CD4-positive, alpha-beta memory T cell (primary cell): ENCODE data around the gene ADO. TPM values are rescaled to one million over a fixed set of nuclear protein-coding genes. Genes with fewer than 3 reads are reported as not detected.
A peak's percentile ranks its signal among the peaks of the same experiment; 100 is the strongest.
"Not testable (repeated sequence)": the region's sequence is repeated elsewhere in the genome, so short reads cannot be mapped to it uniquely, and the experiment has no call there.

ENCODE experiments used
- CTCF ChIA-PET: fragments of 350-600 bp; sonication (Branson Sonifier 250); formaldehyde crosslinking; loops from one replicate; lab custom pipeline; 2021; ENCODE audit warnings: inconsistent platforms; ENCODE audit not compliant: partially characterized antibody; lab: Charles Lee
- POLR2A ChIA-PET: fragments of 350-600 bp; sonication (Branson Sonifier 250); formaldehyde crosslinking; loops from one replicate; lab custom pipeline; 2021; ENCODE audit not compliant: partially characterized antibody; lab: Charles Lee
- DNase-seq, 5 donors: peaks; one replicate each; pipeline versions ENCODE4 v3.0.0 to v3.0.0-alpha.2; 2020 to 2022; ENCODE audit warnings: mixed read lengths in 1 of 5
- H3K27ac ChIP-seq: one replicate; pipeline ENCODE4 v1.7.0; 2013; ENCODE audit warnings: low read depth, low read length
- H3K27me3 ChIP-seq: 2 replicates; pipeline ENCODE4 v1.7.0; 2013; ENCODE audit warnings: mild to moderate bottlenecking, low read length, moderate library complexity; ENCODE audit not compliant: insufficient read depth
- H3K36me3 ChIP-seq: 2 replicates; pipeline ENCODE4 v1.7.0; 2013; ENCODE audit warnings: mild to moderate bottlenecking, low read length, moderate library complexity; ENCODE audit not compliant: insufficient read depth
- H3K4me1 ChIP-seq: 2 replicates; pipeline ENCODE4 v1.7.0; 2013; ENCODE audit warnings: mild to moderate bottlenecking, low read length, moderate library complexity; ENCODE audit not compliant: insufficient read depth
- H3K4me3 ChIP-seq, 2 donors: one replicate each; pipeline ENCODE4 v1.7.0; 2013; ENCODE audit warnings: low read length in 2 of 2, mild to moderate bottlenecking in 1 of 2
- H3K9me3 ChIP-seq, 2 donors: one replicate each; pipeline ENCODE4 v1.7.0; 2013; ENCODE audit warnings: low read length in 2 of 2, control low read depth in 1 of 2; ENCODE audit not compliant: control insufficient read depth in 1 of 2
- H3K27ac Mint-ChIP-seq, 7 donors: one replicate each; pipeline ENCODE4 v1.8.0; 2020 to 2021; ENCODE audit warnings: mixed read lengths in 7 of 7, mild to moderate bottlenecking in 6 of 7, inconsistent platforms in 3 of 7, moderate library complexity in 3 of 7
- H3K27me3 Mint-ChIP-seq, 2 donors: one replicate each; pipeline ENCODE4 v1.8.0; 2020 to 2021; ENCODE audit warnings: mixed read lengths in 2 of 2
- H3K36me3 Mint-ChIP-seq, 2 donors: one replicate each; pipeline ENCODE4 v1.8.0; 2020 to 2021; ENCODE audit warnings: mixed read lengths in 2 of 2, inconsistent platforms in 1 of 2, mild to moderate bottlenecking in 1 of 2
- H3K4me1 Mint-ChIP-seq, 4 donors: one replicate each; pipeline ENCODE4 v1.8.0; 2020 to 2021; ENCODE audit warnings: mixed read lengths in 4 of 4, mild to moderate bottlenecking in 1 of 4
- H3K4me3 Mint-ChIP-seq, 8 donors: one replicate each; pipeline ENCODE4 v1.8.0; 2020 to 2021; ENCODE audit warnings: mixed read lengths in 8 of 8, mild to moderate bottlenecking in 7 of 8, moderate library complexity in 6 of 8, inconsistent platforms in 3 of 8
- H3K9me3 Mint-ChIP-seq, 8 donors: one replicate each; pipeline ENCODE4 v1.8.0; 2020 to 2021; ENCODE audit warnings: mixed read lengths in 8 of 8, mild to moderate bottlenecking in 5 of 8, inconsistent platforms in 3 of 8, moderate library complexity in 1 of 8
- intact Hi-C: fragments of 100-400 bp; cut with micrococcal nuclease; formaldehyde crosslinking; loops from one replicate; pipeline ENCODE4 v1.15.1; 2023
- polyA plus RNA-seq, 2 donors: library from polyadenylated mRNA; unstranded; fragments of 300-500 nt; fragmentation: Illumina TruSeq; gene quantifications; one replicate each; pipeline ENCODE4 v1.2.3, GENCODE V29; 2021
- total RNA-seq, 2 experiments: library from RNA; stranded (reverse); gene quantifications; one replicate each; pipeline ENCODE4 v1.2.3, GENCODE V29; 2021

The ADO gene
- total and polyA plus RNA-seq, 4 experiments from 2014 or later = 1.00 to 19.1 (median 11.7) TPM

DNA sequence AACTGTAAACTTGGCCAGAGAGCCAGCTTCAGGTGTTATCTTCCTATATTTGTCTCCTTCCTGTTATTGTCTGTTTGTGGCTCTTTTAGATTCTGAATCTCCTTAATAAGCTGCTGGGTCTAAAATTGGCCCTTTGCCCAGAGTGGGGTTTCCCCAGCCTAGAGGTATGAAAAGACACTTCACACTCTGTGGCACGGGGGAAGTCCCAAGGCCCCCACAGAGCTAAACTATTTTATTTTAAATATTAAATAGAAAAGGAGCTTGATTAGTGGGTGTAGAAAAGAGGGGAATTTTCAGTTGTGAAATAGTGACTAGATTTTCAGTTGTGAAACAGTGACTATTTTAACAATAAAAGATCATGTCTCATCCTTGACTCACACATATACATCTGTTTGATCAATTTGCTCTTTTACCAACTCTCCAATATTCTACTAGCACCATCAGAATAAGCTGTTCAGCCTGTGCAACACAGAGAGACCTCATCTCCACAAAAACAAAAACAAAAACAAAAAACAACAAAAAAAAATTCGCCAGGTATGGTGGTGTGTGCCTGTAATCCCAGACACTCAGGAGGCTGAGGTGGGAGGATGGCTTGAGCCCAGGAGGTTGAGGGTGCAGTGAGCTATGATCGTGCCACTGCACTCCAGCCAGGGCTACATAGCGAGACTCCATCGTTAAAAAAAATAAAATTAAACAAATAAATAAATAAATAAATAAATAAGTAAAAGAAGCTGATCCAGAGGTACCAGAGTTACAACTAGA is 24.9 kb upstream of the ADO start:
- H3K4me3 ChIP-seq = no peak overlapping the region
- peaks cover 20% of the 10 kb centered on the region for H3K4me1 ChIP-seq
- POLR2A ChIA-PET = interaction anchor here (0.6 to 2.8 kb wide), 13 partner anchors 12 to 560 kb away, joined by 3 to 32 read pairs (median 6); partner anchors contain the start of genes ADO and EGR2
- Mint-ChIP-seq H3K9me3 (peaks cover 0 to 8% (median under 1%) of the 10 kb centered on the region in 8 donors), H3K27ac (peak overlapping the region; percentile 57 to 94 (median 79)), H3K4me3 (peak overlapping the region in 5 of 8 donors; percentile 33 to 75 (median 66)), H3K4me1 (peaks cover 13 to 20% (median 16%) of the 10 kb centered on the region in 4 donors), H3K27me3 (no peaks in the 10 kb centered on the region), H3K36me3 (no peaks in the 10 kb centered on the region)
- H3K27me3 ChIP-seq = no peaks in the 10 kb centered on the region
- intact Hi-C loops = loop anchor here (1.0 kb wide), 4 partner anchors 24 to 46 kb away; partner anchors contain the start of genes ADO and EGR2
- peak; percentile 84 to 96 (median 90) for DNase-seq
- no peaks in the 10 kb centered on the region for H3K36me3 ChIP-seq
- H3K27ac ChIP-seq = peak overlapping the region; percentile 32
- no peaks in the 10 kb centered on the region for H3K9me3 ChIP-seq
- CTCF ChIA-PET = interaction anchor here (1.1 to 2.2 kb wide), 10 partner anchors 9 to 303 kb away, joined by 3 to 19 read pairs (median 4); partner anchors contain the start of genes ADO and EGR2

DNA sequence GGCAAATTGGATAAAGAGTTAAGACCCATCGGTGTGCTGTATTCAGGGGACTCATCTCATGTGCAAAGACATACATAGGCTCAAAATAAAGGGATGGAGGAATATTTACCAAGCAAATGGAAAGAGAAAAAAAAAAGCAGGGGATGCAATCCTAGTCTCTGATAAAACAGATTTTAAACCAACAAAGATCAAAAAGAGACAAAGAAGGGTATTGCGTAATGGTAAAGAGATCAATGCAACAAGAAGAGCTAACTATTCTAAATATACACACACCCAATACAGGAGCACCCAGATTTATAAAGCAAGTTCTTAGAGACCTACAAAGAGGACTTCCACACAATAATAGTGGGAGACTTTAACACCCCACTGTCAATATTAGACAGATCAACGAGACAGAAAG is 20.0 kb upstream of the ADO start:
- H3K4me1 Mint-ChIP-seq, H3K9me3 ChIP-seq, H3K36me3 ChIP-seq, H3K36me3 Mint-ChIP-seq, H3K27ac ChIP-seq, DNase-seq, H3K4me1 ChIP-seq, H3K27ac Mint-ChIP-seq, POLR2A ChIA-PET, H3K27me3 ChIP-seq, H3K4me3 ChIP-seq, H3K4me3 Mint-ChIP-seq, H3K27me3 Mint-ChIP-seq, intact Hi-C loops: not testable (repeated sequence)
- CTCF ChIA-PET = interaction anchor here (1.1 to 1.6 kb wide), 2 partner anchors 12 to 34 kb away, joined by 3 to 4 read pairs; no protein-coding TSS in a partner anchor
- peaks cover 0 to 28% (median 8%) of the 10 kb centered on the region in 8 donors for H3K9me3 Mint-ChIP-seq

DNA sequence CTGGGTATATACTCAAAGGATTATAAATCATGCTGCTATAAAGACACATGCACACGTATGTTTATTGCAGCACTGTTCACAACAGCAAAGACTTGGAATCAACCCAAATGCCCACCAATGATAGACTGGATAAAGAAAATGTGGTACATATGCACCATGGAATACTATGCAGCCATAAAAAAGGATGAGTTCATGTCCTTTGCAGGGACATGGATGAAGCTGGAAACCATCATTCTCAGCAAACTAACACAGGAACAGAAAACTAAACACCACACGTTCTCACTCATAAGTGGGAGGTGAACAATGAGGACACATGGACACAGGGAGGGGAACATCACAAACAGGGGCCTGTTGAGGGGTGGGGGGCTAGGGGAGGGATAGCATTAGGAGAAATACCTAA is 16.2 kb upstream of the ADO start:
- POLR2A ChIA-PET, H3K27ac ChIP-seq, H3K27me3 ChIP-seq, H3K36me3 ChIP-seq, H3K4me1 ChIP-seq, H3K4me1 Mint-ChIP-seq, H3K36me3 Mint-ChIP-seq, H3K9me3 ChIP-seq, CTCF ChIA-PET, DNase-seq, H3K4me3 Mint-ChIP-seq, intact Hi-C loops, H3K27me3 Mint-ChIP-seq, H3K4me3 ChIP-seq: not testable (repeated sequence)
- Mint-ChIP-seq H3K27ac (peak overlapping the region in 1 of 7 donors; percentile 13), H3K9me3 (peaks cover 0 to 28% (median 8%) of the 10 kb centered on the region in 8 donors)

DNA sequence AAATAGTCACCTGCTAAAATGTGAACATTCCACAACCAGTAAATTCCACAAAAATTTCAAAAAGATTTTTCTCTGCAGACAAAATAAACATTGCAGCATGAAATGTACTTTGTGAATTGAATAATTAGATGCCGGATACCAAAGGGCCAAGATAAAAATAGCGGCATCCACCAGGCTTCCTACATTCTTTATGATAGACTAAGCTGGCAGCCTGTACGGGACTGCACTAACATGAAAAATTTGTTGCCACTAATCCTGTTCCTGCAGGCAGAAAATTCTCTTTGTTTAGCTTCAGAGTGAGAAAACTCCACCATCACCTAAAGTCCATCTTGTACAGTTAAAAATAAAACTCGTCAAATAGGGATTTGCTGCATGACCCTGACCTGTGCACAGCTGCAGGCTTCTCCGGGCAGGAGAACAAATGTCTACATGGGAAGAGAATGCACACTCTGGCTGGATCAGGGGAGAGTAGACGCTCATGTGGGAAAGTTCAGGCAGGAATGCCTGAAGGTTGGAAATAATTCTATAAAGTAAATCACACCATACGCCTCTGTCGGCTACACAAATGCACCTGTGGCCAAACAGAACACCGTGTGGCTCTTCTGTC is 15.6 kb upstream of the ADO start:
- ChIA-PET CTCF (no interaction called here), POLR2A (no interaction called here)
- Histone ChIP-seq H3K9me3 (no peaks in the 10 kb centered on the region), H3K27me3 (no peaks in the 10 kb centered on the region), H3K4me1 (no peaks in the 10 kb centered on the region), H3K4me3 (no peak overlapping the region), H3K27ac (no peak overlapping the region), H3K36me3 (no peaks in the 10 kb centered on the region)
- Mint-ChIP-seq H3K27ac (no peak overlapping the region), H3K27me3 (peaks cover 0 to 3% of the 10 kb centered on the region in 2 donors), H3K9me3 (peaks cover 0 to 25% (median 8%) of the 10 kb centered on the region in 8 donors), H3K4me3 (no peak overlapping the region), H3K4me1 (no peaks in the 10 kb centered on the region), H3K36me3 (no peaks in the 10 kb centered on the region)
- DNase-seq = no peak
- intact Hi-C loops = no loop called here

DNA sequence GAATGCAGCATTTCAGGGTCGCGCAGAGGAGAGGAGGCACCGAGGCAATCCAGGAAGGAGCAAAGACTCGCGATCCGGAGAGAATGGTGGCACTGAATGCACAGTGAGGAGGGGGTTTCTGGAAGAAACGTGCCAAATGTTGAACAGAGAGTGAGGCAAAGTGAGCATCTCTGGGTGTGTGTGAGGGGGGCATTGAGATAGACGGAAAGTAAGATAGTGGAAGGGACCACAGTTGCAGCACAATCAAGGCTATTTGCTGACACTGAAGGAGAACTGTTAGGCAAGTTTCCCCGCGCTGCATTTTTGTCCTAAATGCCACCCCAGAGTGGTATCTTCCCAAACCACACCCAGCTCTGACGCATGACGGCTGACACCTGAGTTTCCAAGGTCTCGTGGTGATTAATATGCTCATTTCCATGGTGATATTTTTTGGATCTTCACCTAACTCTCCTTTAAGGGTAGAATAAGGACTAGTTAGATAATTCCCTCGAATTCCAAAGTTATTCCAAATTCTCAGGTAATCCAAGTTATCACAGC is 14.4 kb upstream of the ADO start:
- Histone ChIP-seq H3K36me3 (no peaks in the 10 kb centered on the region), H3K4me1 (no peaks in the 10 kb centered on the region), H3K4me3 (no peak overlapping the region), H3K27me3 (no peaks in the 10 kb centered on the region), H3K27ac (no peak overlapping the region), H3K9me3 (no peaks in the 10 kb centered on the region)
- no peak for DNase-seq
- no peak overlapping the region for H3K4me3 Mint-ChIP-seq
- H3K36me3 Mint-ChIP-seq = no peaks in the 10 kb centered on the region
- H3K4me1 Mint-ChIP-seq = no peaks in the 10 kb centered on the region
- intact Hi-C loops = no loop called here
- ChIA-PET CTCF (no interaction called here), POLR2A (interaction anchor here (1.0 to 1.4 kb wide), 2 partner anchors 9 to 15 kb away, joined by 3 read pairs; partner anchors contain the start of gene ADO)
- H3K9me3 Mint-ChIP-seq = peaks cover 0 to 15% (median 3%) of the 10 kb centered on the region in 8 donors
- H3K27ac Mint-ChIP-seq = no peak overlapping the region
- H3K27me3 Mint-ChIP-seq = peaks cover 1 to 3% of the 10 kb centered on the region in 2 donors

- no peaks in the 10 kb centered on the region for H3K9me3 ChIP-seq
- Mint-ChIP-seq H3K36me3 (no peaks in the 10 kb centered on the region), H3K9me3 (peaks cover 0 to 11% (median 2%) of the 10 kb centered on the region in 8 donors), H3K4me1 (no peaks in the 10 kb centered on the region), H3K27me3 (peaks cover 1 to 3% of the 10 kb centered on the region in 2 donors), H3K27ac (no peak overlapping the region), H3K4me3 (no peak overlapping the region)
- H3K36me3 ChIP-seq = no peaks in the 10 kb centered on the region
- H3K4me3 ChIP-seq = no peak overlapping the region
- H3K4me1 ChIP-seq = no peaks in the 10 kb centered on the region
- intact Hi-C loops = no loop called here
- H3K27me3 ChIP-seq = no peaks in the 10 kb centered on the region
- ChIA-PET POLR2A (interaction anchor here (1.4 kb wide), 1 partner anchor 14 kb away, joined by 3 read pairs; the partner anchor contains the start of gene ADO), CTCF (no interaction called here)
- no peak for DNase-seq
- no peak overlapping the region for H3K27ac ChIP-seq
These were observed 13.9 kb upstream of the ADO start for GRCh38 chr10:62790571-62790970.

GRCh38 chr10:62792261-62792660 is 12.3 kb upstream of the ADO start:
- Mint-ChIP-seq H3K4me3 (no peak overlapping the region), H3K27ac (no peak overlapping the region), H3K36me3 (no peaks in the 10 kb centered on the region), H3K9me3 (peaks cover 0 to under 1% (median 0%) of the 10 kb centered on the region in 8 donors), H3K4me1 (no peaks in the 10 kb centered on the region), H3K27me3 (peaks cover 3 to 11% of the 10 kb centered on the region in 2 donors)
- DNase-seq = no peak
- H3K4me3 ChIP-seq = no peak overlapping the region
- H3K9me3 ChIP-seq = no peaks in the 10 kb centered on the region
- POLR2A ChIA-PET = no interaction called here
- no peaks in the 10 kb centered on the region for H3K27me3 ChIP-seq
- no peaks in the 10 kb centered on the region for H3K4me1 ChIP-seq
- intact Hi-C loops = no loop called here
- H3K27ac ChIP-seq = no peak overlapping the region
- H3K36me3 ChIP-seq = no peaks in the 10 kb centered on the region
- CTCF ChIA-PET = interaction anchor here (1.2 kb wide), 1 partner anchor 132 kb away, joined by 3 read pairs; no protein-coding TSS in a partner anchor
